IMR-90 (cell line): ENCODE data around the gene TBL3. TPM values are rescaled to one million over a fixed set of nuclear protein-coding genes. Genes with fewer than 3 reads are reported as not detected.

Source experiments
- ATAC-seq: fragments of 200-7000 bp; cut with Tn5 transposase; 2 replicates; pipeline ENCODE4 v1.9.1; 2020; ENCODE audit warnings: low read depth, mild to moderate bottlenecking, moderate library complexity
- BruUV-seq: library from RNA; stranded (reverse); fragments of 400-500 nt; replicated peaks from 2 replicates; lab custom pipeline; 2021; lab: Mats Ljungman, UMichigan
- CTCF ChIA-PET: fragments of 300-600 bp; formaldehyde crosslinking; extraction: SDS; loops from one replicate; lab custom pipeline; 2021; ENCODE audit warnings: antibody characterized with exemption; lab: Yijun Ruan, JAX
- POLR2A ChIA-PET: fragments of 300-600 bp; sonication (Branson Sonifier 250); formaldehyde crosslinking; loops from one replicate; lab custom pipeline; 2022; ENCODE audit warnings: antibody characterized with exemption; ENCODE audit not compliant: unreplicated experiment; lab: Charles Lee
- DNase-seq: peaks from one replicate; pipeline ENCODE4 v3.0.0; 2013
- H2AFZ ChIP-seq: replicated peaks from 2 replicates; pipeline ENCODE3; 2013; ENCODE audit warnings: low read length, mild to moderate bottlenecking; ENCODE audit not compliant: poor library complexity
- H2AK5ac ChIP-seq: 2 replicates; pipeline ENCODE4 v1.6.1; 2013; ENCODE audit warnings: low read depth, low read length, inconsistent platforms
- H2AK9ac ChIP-seq: replicated peaks from 2 replicates; pipeline ENCODE3; 2013; ENCODE audit warnings: mild to moderate bottlenecking, low read depth, low read length, moderate library complexity; ENCODE audit not compliant: poor library complexity
- H2BK120ac ChIP-seq: 2 replicates; pipeline ENCODE4 v1.6.1; 2013; ENCODE audit warnings: low read depth, low read length, inconsistent platforms
- H2BK15ac ChIP-seq: 3 replicates; pipeline ENCODE4 v1.6.1; 2013; ENCODE audit warnings: low read depth, low read length, inconsistent platforms
- H2BK20ac ChIP-seq: 2 replicates; pipeline ENCODE4 v1.6.1; 2013; ENCODE audit warnings: low read depth, mild to moderate bottlenecking, inconsistent platforms, low read length, moderate library complexity
- H2BK5ac ChIP-seq: 2 replicates; pipeline ENCODE4 v1.6.1; 2013; ENCODE audit warnings: mild to moderate bottlenecking, low read depth, low read length, inconsistent platforms; ENCODE audit not compliant: poor library complexity, severe bottlenecking
- H3K14ac ChIP-seq: replicated peaks from 2 replicates; pipeline ENCODE4 v1.6.1; 2013; ENCODE audit warnings: low read depth, low read length, inconsistent platforms
- H3K18ac ChIP-seq: 2 replicates; pipeline ENCODE4 v1.6.1; 2013; ENCODE audit warnings: low read depth, low read length, control low read depth
- H3K23ac ChIP-seq: 2 replicates; pipeline ENCODE4 v1.6.1; 2013; ENCODE audit warnings: low read depth, low read length, inconsistent platforms
- H3K27ac ChIP-seq: 2 replicates; pipeline ENCODE4 v1.5.1; 2013; ENCODE audit warnings: mild to moderate bottlenecking, control low read depth, low read length; ENCODE audit not compliant: insufficient read depth
- H3K27me3 ChIP-seq: 2 replicates; pipeline ENCODE4 v1.6.1; 2013; ENCODE audit warnings: low read length; ENCODE audit not compliant: control insufficient read depth, insufficient read depth
- H3K36me3 ChIP-seq: 2 replicates; pipeline ENCODE4 v1.6.1; 2013; ENCODE audit warnings: low read length, mixed read lengths; ENCODE audit not compliant: control insufficient read depth, insufficient read depth
- H3K4ac ChIP-seq: 2 replicates; pipeline ENCODE4 v1.6.1; 2013; ENCODE audit warnings: low read depth, low read length, inconsistent platforms
- H3K4me1 ChIP-seq: 2 replicates; pipeline ENCODE4 v1.6.1; 2013; ENCODE audit warnings: low read length, mixed read lengths; ENCODE audit not compliant: control insufficient read depth, insufficient read depth
- H3K4me2 ChIP-seq: 2 replicates; pipeline ENCODE4 v1.6.1; 2013; ENCODE audit warnings: low read depth, mild to moderate bottlenecking, control low read depth, low read length, moderate library complexity
- H3K4me3 ChIP-seq: 2 replicates; pipeline ENCODE4 v1.5.1; 2013; ENCODE audit warnings: low read depth, mild to moderate bottlenecking, control low read depth, low read length, moderate library complexity; ENCODE audit not compliant: insufficient read depth
- H3K56ac ChIP-seq: 2 replicates; pipeline ENCODE4 v1.6.1; 2013; ENCODE audit warnings: low read length, inconsistent platforms; ENCODE audit not compliant: insufficient read depth; ENCODE audit errors: extremely low read depth
- H3K79me1 ChIP-seq, 2 experiments: 2 replicates each; pipeline ENCODE4 v1.6.1; 2013; ENCODE audit warnings: low read length in 2 of 2, inconsistent platforms in 1 of 2, low read depth in 1 of 2
- H3K9ac ChIP-seq: 2 replicates; pipeline ENCODE4 v1.6.1; 2013; ENCODE audit warnings: low read depth, low read length, control low read depth
- H3K9me1 ChIP-seq: 2 replicates; pipeline ENCODE4 v1.6.1; 2013; ENCODE audit warnings: low read length, inconsistent platforms; ENCODE audit not compliant: insufficient read depth
- H3K9me3 ChIP-seq: 2 replicates; pipeline ENCODE4 v1.6.1; 2013; ENCODE audit warnings: low read length; ENCODE audit not compliant: control insufficient read depth, insufficient read depth
- H4K20me1 ChIP-seq: 2 replicates; pipeline ENCODE4 v1.6.1; 2013; ENCODE audit warnings: low read length, inconsistent platforms; ENCODE audit not compliant: insufficient read depth
- H4K5ac ChIP-seq: 2 replicates; pipeline ENCODE4 v1.6.1; 2013; ENCODE audit warnings: mild to moderate bottlenecking, low read depth, low read length, control low read depth
- H4K8ac ChIP-seq, 2 experiments: 2 replicates each; pipeline ENCODE4 v1.6.1; 2013; ENCODE audit warnings: low read depth in 2 of 2, low read length in 2 of 2, control low read depth in 1 of 2, inconsistent platforms in 1 of 2
- H4K91ac ChIP-seq: 2 replicates; pipeline ENCODE4 v1.6.1; 2013; ENCODE audit warnings: low read depth, low read length, inconsistent platforms; ENCODE audit not compliant: insufficient read depth
- CTCF ChIP-seq: conservative IDR thresholded peaks from 2 replicates; pipeline ENCODE4 v1.5.1; 2012; ENCODE audit warnings: mild to moderate bottlenecking, low read depth, low read length, improper control_type of control experiment
- ELK1 ChIP-seq: fragments of 150-350 bp; IDR thresholded peaks from 2 replicates; pipeline ENCODE4 v1.6.1; 2016; ENCODE audit warnings: low read depth, mild to moderate bottlenecking, low read length, moderate library complexity, borderline replicate concordance
- MAFK ChIP-seq: IDR thresholded peaks from 2 replicates; pipeline ENCODE4 v1.6.1; 2012; ENCODE audit warnings: low read depth, low read length, improper control_type of control experiment
- MAZ ChIP-seq: IDR thresholded peaks from 2 replicates; pipeline ENCODE4 v1.6.1; 2012; ENCODE audit warnings: low read depth, mild to moderate bottlenecking, low read length, improper control_type of control experiment, moderate library complexity, borderline replicate concordance
- MXI1 ChIP-seq: IDR thresholded peaks from 2 replicates; pipeline ENCODE4 v1.6.1; 2012; ENCODE audit warnings: low read depth, mild to moderate bottlenecking, low read length, moderate library complexity, borderline replicate concordance
- RAD21 ChIP-seq: IDR thresholded peaks from 2 replicates; pipeline ENCODE4 v1.6.1; 2012; ENCODE audit warnings: low read length, improper control_type of control experiment
- SMC3 ChIP-seq: fragments of 150-350 bp; IDR thresholded peaks from 2 replicates; pipeline ENCODE4 v1.6.1; 2016; ENCODE audit warnings: low read depth, mild to moderate bottlenecking, antibody characterized with exemption, low read length, moderate library complexity
- USF2 ChIP-seq: fragments of 150-350 bp; IDR thresholded peaks from 2 replicates; pipeline ENCODE4 v1.6.1; 2017; ENCODE audit warnings: mild to moderate bottlenecking, antibody characterized with exemption, low read length, low read depth
- WGBS, 2 experiments: methylation state at CpG; one replicate each; pipeline versions ENCODE4 v1.1.5 to v1.1.7; 2013; ENCODE audit warnings: missing lambda C conversion rate in 2 of 2; ENCODE audit not compliant: insufficient read length in 1 of 2; ENCODE audit errors: extremely low coverage in 2 of 2; 5-methylcytosine and 5-hydroxymethylcytosine counted together
- dilution Hi-C: fragments of 300-500 bp; cut with HindIII; formaldehyde crosslinking; loops from one replicate; pipeline ENCODE4 v1.14.3; 2018; ENCODE audit warnings: low sequenced_read_pairs; ENCODE audit not compliant: unreplicated experiment
- in situ Hi-C: fragments of 300-500 bp; cut with MboI; formaldehyde crosslinking; loops from 3 replicates; pipeline ENCODE4 v1.14.3; 2019; ENCODE audit warnings: low sequenced_read_pairs, inconsistent platforms, mixed read lengths
- intact Hi-C: fragments of 100-400 bp; cut with micrococcal nuclease; formaldehyde crosslinking; loops from 2 replicates; pipeline ENCODE4 v1.10.0; 2022
- polyA plus RNA-seq, 3 experiments: library from polyadenylated mRNA; depleted of rRNA; stranded (reverse); fragments of >200 nt; gene quantifications; 2 replicates each; pipeline ENCODE4 v1.2.3, GENCODE V29; 2012; ENCODE audit warnings: low replicate concordance in 1 of 3
- total RNA-seq: library from RNA; depleted of rRNA; stranded (reverse); fragments of >200 nt; gene quantifications from 2 replicates; pipeline ENCODE4 v1.2.3, GENCODE V29; 2012

Gene TBL3
- total and polyA plus RNA-seq, 2 of the 4 experiments (the other 2 are of a cell fraction): 38.5 to 60.8 TPM

GRCh38 chr16:2003827-2004641, 32.2 kb downstream of the TBL3 start:
- Histone ChIP-seq H4K5ac (no peak overlapping the region), H3K23ac (no peak overlapping the region), H3K9me1 (peaks cover 8% of the 10 kb centered on the region; the same call in 1 of the 2 replicates), H3K36me3 (peaks cover 49% of the 10 kb centered on the region), H2BK20ac (no peak overlapping the region), H3K56ac (no peak overlapping the region), H3K4me3 (no peak overlapping the region), H3K27ac (0 out of 2 replicates have a peak overlapping the region, but pooled peaks have one; percentile 14), H2AFZ (peak overlapping the region; percentile 68), H3K4ac (peak overlapping the region; percentile 36), H3K9me3 (no peaks in the 10 kb centered on the region), H3K4me2 (no peak overlapping the region; the same call in 1 of the 2 replicates), H2BK5ac (no peak overlapping the region), H4K91ac (no peak overlapping the region), H3K79me1 (peaks cover 10 to 89% of the 10 kb centered on the region in 2 experiments; a peak in 3 of 4 replicates), H4K8ac (no peak overlapping the region; a peak in 1 of 4 replicates), H2BK120ac (no peak overlapping the region), H2AK5ac (peak overlapping the region; percentile 33), H3K27me3 (no peaks in the 10 kb centered on the region), H3K18ac (no peak overlapping the region), H3K14ac (no peak overlapping the region), H4K20me1 (peaks cover 77% of the 10 kb centered on the region), H2AK9ac (peak overlapping the region; percentile 92), H3K4me1 (peaks cover 21% of the 10 kb centered on the region), H3K9ac (no peak overlapping the region), H2BK15ac (no peak overlapping the region)
- in situ Hi-C loops (no loop called here), dilution Hi-C loops (no loop called here), intact Hi-C loops (loop anchor here (5.0 kb wide), 1 partner anchor 138 kb away; no protein-coding TSS in a partner anchor)
- BruUV-seq: no TSS peak
- peak; percentile 81 for DNase-seq
- ChIA-PET CTCF (interaction anchor here (0.5 to 1.7 kb wide), 6 partner anchors 10 to 136 kb away, joined by 3 to 8 read pairs (median 5); partner anchors contain the start of genes GFER and NOXO1), POLR2A (interaction anchor here (1.0 kb wide), 1 partner anchor 152 kb away, joined by 3 read pairs; the partner anchor contains the start of gene TRAF7)
- 32% methylated on average over 23 of the region's 36 CpGs; no CpG with 5 or more reads in 1 of the 2 experiments for WGBS, 2 experiments
- TF ChIP-seq MAFK (no peak), RAD21 (peak; percentile 61), USF2 (peak; percentile 4; the same call in 1 of the 2 replicates), MXI1 (peak; percentile 71), ELK1 (no peak), MAZ (peak; percentile 61; the same call in 1 of the 2 replicates), CTCF (peak; percentile 98), SMC3 (peak; percentile 80)
- ATAC-seq: peak; percentile 96
